Kidney (tissue), 14 donors: ENCODE measurements around the gene GPR33. TPM values are rescaled to one million over a fixed set of nuclear protein-coding genes. Genes with fewer than 3 reads are reported as not detected.

Experiments used
- DNase-seq, 5 donors: peaks; one replicate each; pipeline ENCODE4 v3.0.0-alpha.2; 2013 to 2020
- FAIRE-seq: peaks from 2 replicates; lab custom pipeline; 2012; peaks lifted over from hg19 to GRCh38; lab: Jason Lieb, UNC
- H3K27ac ChIP-seq, 2 donors: one replicate each; pipeline ENCODE4 v1.7.0; 2013; ENCODE audit warnings: low read depth in 2 of 2, low read length in 2 of 2, inconsistent platforms in 1 of 2
- H3K27me3 ChIP-seq: one replicate; pipeline ENCODE4 v1.7.1; 2013; ENCODE audit warnings: low read length, inconsistent platforms; ENCODE audit not compliant: control insufficient read depth, insufficient read depth
- H3K36me3 ChIP-seq, 3 donors: one replicate each; pipeline versions ENCODE4 v1.7.0 to v1.7.1; 2013; ENCODE audit warnings: low read length in 3 of 3, control low read depth in 1 of 3, inconsistent platforms in 1 of 3; ENCODE audit not compliant: insufficient read depth in 3 of 3, control insufficient read depth in 2 of 3
- H3K4me1 ChIP-seq, 3 donors: one replicate each; pipeline versions ENCODE4 v1.7.0 to v1.7.1; 2013; ENCODE audit warnings: low read length in 3 of 3, inconsistent platforms in 1 of 3, low read depth in 1 of 3; ENCODE audit not compliant: control insufficient read depth in 2 of 3, insufficient read depth in 2 of 3
- H3K4me3 ChIP-seq, 3 donors: one replicate each; pipeline versions ENCODE4 v1.7.0 to v1.8.1; 2013; ENCODE audit warnings: low read length in 3 of 3, control low read depth in 1 of 3, inconsistent platforms in 1 of 3
- H3K9ac ChIP-seq, 3 donors: one replicate each; pipeline versions ENCODE4 v1.7.0 to v1.7.1; 2013; ENCODE audit warnings: low read length in 3 of 3, control low read depth in 1 of 3, inconsistent platforms in 1 of 3
- H3K9me3 ChIP-seq, 3 donors: one replicate each; pipeline versions ENCODE4 v1.7.0 to v1.7.1; 2013; ENCODE audit warnings: low read length in 3 of 3, control low read depth in 1 of 3, inconsistent platforms in 1 of 3; ENCODE audit not compliant: control insufficient read depth in 2 of 3, insufficient read depth in 1 of 3
- intact Hi-C: fragments of 100-400 bp; cut with DNase I; formaldehyde crosslinking; loops from one replicate; pipeline ENCODE4 v1.11.1; 2022
- polyA plus RNA-seq: library from polyadenylated mRNA; stranded (reverse); fragments of 350-450 nt; fragmentation: Illumina TruSeq; extraction: RNeasy Lipid Tissue Mini Kit (QIAGEN cat#74804); gene quantifications from one replicate; pipeline ENCODE4 v1.2.3, GENCODE V29; 2014; ENCODE audit warnings: low read depth, low replicate concordance; ENCODE audit not compliant: insufficient read depth
- total RNA-seq: library from RNA; stranded (reverse); fragmentation: NEBNext Ultra II Directional; extraction: Animal tissue kit (Norgen Biotek cat#: 25700); gene quantifications from one replicate; pipeline ENCODE4 v1.2.1, GENCODE V29; 2021
- TF ChIP-seq, protein P1 (sequence below): IDR thresholded peaks from 3 replicates; pipeline ENCODE4 v1.5.1; 2012; ENCODE audit warnings: mild to moderate bottlenecking, moderate library complexity, borderline replicate concordance; ENCODE audit not compliant: insufficient read depth; ENCODE audit errors: extremely low read depth
- donor health status: control.
- donor health status: control.
- donor health status: control.
- donor health status: control.
- donor health status: control.
- donor health status: DM: yes; HTN: yes; CAD: no.
- donor health status: Normal renal cell carcinoma (clear cell type).

The GPR33 gene
- total and polyA plus RNA-seq, 2 donors from 2014 or later: not detected

DNA sequence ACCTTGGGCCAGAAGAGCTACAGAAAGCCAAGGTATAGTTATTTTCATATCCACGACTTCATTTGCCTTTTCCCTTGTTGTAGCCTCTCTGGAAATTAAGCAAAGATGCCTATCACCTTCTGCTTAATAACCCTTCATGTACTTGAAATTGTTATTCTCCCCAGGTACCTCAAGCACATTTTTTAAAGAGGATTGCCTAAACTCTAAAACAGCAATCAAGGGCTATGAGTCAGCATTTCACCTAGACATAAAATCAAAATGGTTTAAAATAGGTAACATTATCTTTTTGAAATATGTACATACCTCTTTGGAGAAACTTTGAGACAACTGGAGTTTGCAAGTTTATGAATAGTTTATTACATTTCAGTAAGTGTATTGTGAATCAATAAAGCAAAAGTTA is 42.1 kb downstream of the GPR33 start:
- Histone ChIP-seq H3K27ac (no peak overlapping the region), H3K4me3 (no peak overlapping the region), H3K9me3 (no peaks in the 10 kb centered on the region), H3K4me1 (no peaks in the 10 kb centered on the region), H3K36me3 (peaks cover 0 to 5% (median 0%) of the 10 kb centered on the region in 3 donors), H3K27me3 (no peaks in the 10 kb centered on the region), H3K9ac (no peak overlapping the region)
- intact Hi-C loops: no loop called here
- TF ChIP-seq, protein P1, sequence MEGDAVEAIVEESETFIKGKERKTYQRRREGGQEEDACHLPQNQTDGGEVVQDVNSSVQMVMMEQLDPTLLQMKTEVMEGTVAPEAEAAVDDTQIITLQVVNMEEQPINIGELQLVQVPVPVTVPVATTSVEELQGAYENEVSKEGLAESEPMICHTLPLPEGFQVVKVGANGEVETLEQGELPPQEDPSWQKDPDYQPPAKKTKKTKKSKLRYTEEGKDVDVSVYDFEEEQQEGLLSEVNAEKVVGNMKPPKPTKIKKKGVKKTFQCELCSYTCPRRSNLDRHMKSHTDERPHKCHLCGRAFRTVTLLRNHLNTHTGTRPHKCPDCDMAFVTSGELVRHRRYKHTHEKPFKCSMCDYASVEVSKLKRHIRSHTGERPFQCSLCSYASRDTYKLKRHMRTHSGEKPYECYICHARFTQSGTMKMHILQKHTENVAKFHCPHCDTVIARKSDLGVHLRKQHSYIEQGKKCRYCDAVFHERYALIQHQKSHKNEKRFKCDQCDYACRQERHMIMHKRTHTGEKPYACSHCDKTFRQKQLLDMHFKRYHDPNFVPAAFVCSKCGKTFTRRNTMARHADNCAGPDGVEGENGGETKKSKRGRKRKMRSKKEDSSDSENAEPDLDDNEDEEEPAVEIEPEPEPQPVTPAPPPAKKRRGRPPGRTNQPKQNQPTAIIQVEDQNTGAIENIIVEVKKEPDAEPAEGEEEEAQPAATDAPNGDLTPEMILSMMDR: no peak
- no peak for DNase-seq
- no peak for FAIRE-seq

DNA sequence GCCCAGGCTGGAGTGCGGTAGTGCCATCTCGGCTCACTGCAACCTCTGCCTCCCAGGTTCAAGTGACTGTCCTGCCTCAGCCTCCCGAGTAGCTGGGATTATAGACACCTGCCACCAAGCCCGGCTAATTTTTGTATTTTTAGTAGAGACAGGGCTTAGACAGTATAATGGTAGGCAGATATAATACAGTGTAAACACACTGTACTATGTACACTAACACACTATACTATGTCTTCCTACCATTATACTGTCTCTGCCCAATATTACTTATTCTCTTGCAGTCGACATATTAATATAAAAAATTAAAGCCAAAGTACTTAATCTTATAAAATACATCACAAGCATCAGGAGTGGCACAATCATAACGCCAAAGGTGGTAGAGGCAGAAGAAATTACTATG is 45.6 kb downstream of the GPR33 start:
- TF ChIP-seq, protein P1: no peak
- Histone ChIP-seq H3K27me3 (no peaks in the 10 kb centered on the region), H3K4me1 (no peaks in the 10 kb centered on the region), H3K9me3 (no peaks in the 10 kb centered on the region), H3K27ac (no peak overlapping the region), H3K4me3 (no peak overlapping the region), H3K36me3 (no peaks in the 10 kb centered on the region), H3K9ac (no peak overlapping the region)
- intact Hi-C loops: no loop called here
- DNase-seq: no peak
- FAIRE-seq: no peak

DNA sequence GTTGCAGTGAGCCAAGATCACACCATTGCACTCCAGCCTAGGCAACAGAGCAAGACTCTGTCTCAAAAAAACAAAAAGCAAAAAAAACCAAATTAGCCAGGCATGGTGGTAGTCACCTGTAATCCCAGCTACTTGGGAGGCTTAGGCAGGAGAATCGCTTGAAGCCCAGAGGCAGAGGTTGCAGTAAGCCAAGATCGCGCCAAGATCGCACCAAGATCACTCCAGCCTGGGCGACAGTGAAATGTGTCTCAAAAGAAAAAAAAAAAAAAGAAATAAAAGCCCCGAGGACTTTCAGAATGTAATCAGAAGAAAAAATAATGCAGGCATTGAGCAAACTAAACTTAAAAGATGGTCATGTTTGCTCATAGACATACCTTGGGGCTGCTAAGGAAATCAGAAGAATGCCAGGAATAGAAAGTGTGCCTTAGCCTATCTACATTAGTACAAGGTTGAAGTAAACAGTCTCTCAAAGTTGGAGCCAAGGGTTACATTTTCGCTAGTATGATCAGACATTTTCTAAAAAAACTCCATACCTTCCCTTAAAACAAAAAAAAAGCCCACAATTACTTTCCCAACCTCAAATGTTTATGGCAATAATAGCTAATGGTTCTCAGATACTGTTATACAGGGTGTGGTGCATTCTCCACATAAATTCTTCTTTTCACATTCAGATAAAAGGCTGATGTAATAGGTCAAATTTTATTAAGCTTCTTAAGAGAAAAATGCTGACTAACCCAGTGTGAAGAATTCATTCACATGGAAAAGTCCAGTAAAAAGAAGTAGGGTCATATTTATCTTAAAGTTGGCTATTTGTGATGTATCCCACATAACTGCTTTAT is 46.3 kb downstream of the GPR33 start:
- H3K9ac ChIP-seq: no peak overlapping the region
- no peak overlapping the region for H3K27ac ChIP-seq
- no peaks in the 10 kb centered on the region for H3K4me1 ChIP-seq
- intact Hi-C loops: no loop called here
- H3K36me3 ChIP-seq: no peaks in the 10 kb centered on the region
- H3K9me3 ChIP-seq: no peaks in the 10 kb centered on the region
- no peaks in the 10 kb centered on the region for H3K27me3 ChIP-seq
- FAIRE-seq (no peak), DNase-seq (no peak)
- H3K4me3 ChIP-seq: no peak overlapping the region
- TF ChIP-seq, protein P1: no peak
